SK-N-SH (cell line): ENCODE results near the gene PRKN. TPM values are rescaled to one million over a fixed set of nuclear protein-coding genes. Genes with fewer than 3 reads are reported as not detected.

Experiments
- CTCF ChIA-PET: fragments of 300-600, 350-600 bp; formaldehyde crosslinking; extraction: SDS; loops from one replicate; lab custom pipeline; 2021; lab: Yijun Ruan, JAX
- POLR2A ChIA-PET: fragments of 350-600 bp; sonication (Branson Sonifier 250); formaldehyde crosslinking; extraction: SDS; loops from one replicate; lab custom pipeline; 2020; ENCODE audit warnings: antibody characterized with exemption, inconsistent platforms; lab: Yijun Ruan, JAX
- DNase-seq: peaks from one replicate; pipeline ENCODE4 v3.0.0; 2012
- H2AFZ ChIP-seq: fragments of 200-600 bp; sonication (generic); 2 replicates; pipeline ENCODE4 v1.8.1; 2016; ENCODE audit warnings: antibody characterized with exemption, mild to moderate bottlenecking, low read depth
- H3F3A ChIP-seq: fragments of 200-600 bp; sonication (generic); replicated peaks from 2 replicates; pipeline ENCODE3; 2016; ENCODE audit warnings: antibody characterized with exemption, mild to moderate bottlenecking; ENCODE audit not compliant: insufficient read depth
- H3K27ac ChIP-seq, 2 experiments: fragments of 200-500 bp in 1 of 2; fragments of 200-600 bp in 1 of 2; sonication (Bioruptor generic) in 1 of 2; sonication (generic), shearing (Covaris generic) in 1 of 2; 2 replicates each; pipeline versions ENCODE4 v1.5.1 to v1.6.1; 2014 to 2016; ENCODE audit warnings: low read depth in 2 of 2, inconsistent platforms in 1 of 2, low read length in 1 of 2, mild to moderate bottlenecking in 1 of 2, mixed read lengths in 1 of 2
- H3K27me3 ChIP-seq: fragments of 200-600 bp; sonication (generic), shearing (Covaris generic); 2 replicates; pipeline ENCODE4 v1.6.1; 2016; ENCODE audit warnings: mixed run types; ENCODE audit not compliant: insufficient read depth
- H3K36me3 ChIP-seq, 2 experiments: fragments of 200-500 bp in 1 of 2; fragments of 200-600 bp in 1 of 2; sonication (Bioruptor generic) in 1 of 2; sonication (generic) in 1 of 2; replicated peaks in 1 of 2; 2 replicates each; pipeline versions ENCODE3 to v1.5.1; 2014 to 2016; ENCODE audit warnings: low read length in 1 of 2, mild to moderate bottlenecking in 1 of 2; ENCODE audit not compliant: insufficient read depth in 2 of 2, control insufficient read depth in 1 of 2
- H3K4me1 ChIP-seq, 2 experiments: fragments of 200-500 bp in 1 of 2; fragments of 200-600 bp in 1 of 2; sonication (Bioruptor generic) in 1 of 2; sonication (generic), shearing (Covaris generic) in 1 of 2; 2 replicates each; pipeline versions ENCODE4 v1.5.1 to v1.6.1; 2014 to 2016; ENCODE audit warnings: low read depth in 1 of 2, low read length in 1 of 2, mixed run types in 1 of 2; ENCODE audit not compliant: insufficient read depth in 2 of 2, control insufficient read depth in 1 of 2
- H3K4me2 ChIP-seq: fragments of 200-600 bp; sonication (generic), shearing (Covaris generic); 2 replicates; pipeline ENCODE4 v1.6.1; 2017; ENCODE audit warnings: mixed run types
- H3K4me3 ChIP-seq, 2 experiments: fragments of 200-500 bp in 1 of 2; fragments of 200-600 bp in 1 of 2; sonication (Bioruptor generic) in 1 of 2; sonication (generic), shearing (Covaris generic) in 1 of 2; 2 replicates each; pipeline versions ENCODE4 v1.5.1 to v1.8.1; 2014 to 2016; ENCODE audit warnings: low read depth in 2 of 2, inconsistent platforms in 1 of 2, low read length in 1 of 2, mild to moderate bottlenecking in 1 of 2, mixed read lengths in 1 of 2, moderate library complexity in 1 of 2
- H3K79me2 ChIP-seq: fragments of 200-600 bp; sonication (generic); 2 replicates; pipeline ENCODE4 v1.8.1; 2017; ENCODE audit warnings: mild to moderate bottlenecking; ENCODE audit not compliant: insufficient read depth
- H3K9ac ChIP-seq: fragments of 200-600 bp; sonication (generic); 2 replicates; pipeline ENCODE4 v1.6.1; 2017; ENCODE audit warnings: mixed run types
- H3K9me2 ChIP-seq: fragments of 200-600 bp; sonication (generic); 2 replicates; pipeline ENCODE4 v1.6.1; 2017; ENCODE audit warnings: mixed run types
- H3K9me3 ChIP-seq: fragments of 200-600 bp; sonication (generic); 2 replicates; pipeline ENCODE4 v1.6.1; 2017; ENCODE audit warnings: mixed run types, mild to moderate bottlenecking, moderate library complexity
- H4K20me1 ChIP-seq: fragments of 200-600 bp; sonication (generic); 2 replicates; pipeline ENCODE4 v1.6.1; 2017; ENCODE audit warnings: mild to moderate bottlenecking, mixed run types; ENCODE audit not compliant: insufficient read depth
- FOXJ3 ChIP-seq: sonication (generic); formaldehyde crosslinking; IDR thresholded peaks from 2 replicates; pipeline ENCODE4 v1.5.1; 2020; ENCODE audit warnings: mild to moderate bottlenecking, missing genetic modification reagents
- GABPA ChIP-seq: IDR thresholded peaks from 2 replicates; pipeline ENCODE4 v1.4.0; 2012; ENCODE audit warnings: low read depth, mild to moderate bottlenecking
- GATA2 ChIP-seq: sonication (generic); formaldehyde crosslinking; IDR thresholded peaks from 2 replicates; pipeline ENCODE4 v1.5.0; 2020; ENCODE audit warnings: mild to moderate bottlenecking, missing genetic modification reagents
- IRF3 ChIP-seq: fragments of 150-350 bp; IDR thresholded peaks from 2 replicates; pipeline ENCODE4 v1.6.1; 2016; ENCODE audit warnings: mild to moderate bottlenecking, low read depth, low read length
- JUND ChIP-seq: IDR thresholded peaks from 2 replicates; pipeline ENCODE4 v1.4.0; 2012
- MAX ChIP-seq: IDR thresholded peaks from 2 replicates; pipeline ENCODE4 v1.4.0; 2012; ENCODE audit warnings: low read depth
- NRF1 ChIP-seq: IDR thresholded peaks from 2 replicates; pipeline ENCODE4 v1.6.1; 2012; ENCODE audit warnings: low read depth, mild to moderate bottlenecking, low read length
- RAD21 ChIP-seq: IDR thresholded peaks from 2 replicates; pipeline ENCODE4 v1.6.1; 2012; ENCODE audit warnings: mild to moderate bottlenecking, low read length
- RCOR1 ChIP-seq: fragments of 150-350 bp; IDR thresholded peaks from 2 replicates; pipeline ENCODE4 v1.6.1; 2017; ENCODE audit warnings: antibody characterized with exemption, low read length
- WGBS: methylation state at CpG from one replicate; pipeline ENCODE4 v1.1.6; 2017; ENCODE audit warnings: low lambda C conversion rate; 5-methylcytosine and 5-hydroxymethylcytosine counted together
- polyA plus RNA-seq, 3 experiments: library from polyadenylated mRNA; depleted of rRNA; stranded (reverse); fragments of >200 nt; gene quantifications; 2 replicates each; pipeline ENCODE4 v1.2.3, GENCODE V29; 2012

Gene PRKN
- polyA plus RNA-seq, 1 of the 3 experiments (the other 2 are of a cell fraction): 0.76 TPM

- Histone ChIP-seq H3K9me2 (no peaks in the 10 kb centered on the region), H3K9me3 (no peaks in the 10 kb centered on the region), H3K27me3 (no peaks in the 10 kb centered on the region), H3K36me3 (no peaks in the 10 kb centered on the region), H3K9ac (no peak overlapping the region), H3K4me3 (no peak overlapping the region), H3F3A (no peaks in the 10 kb centered on the region), H2AFZ (no peak overlapping the region), H3K4me2 (no peak overlapping the region), H3K79me2 (no peaks in the 10 kb centered on the region), H3K27ac (no peak overlapping the region), H4K20me1 (no peaks in the 10 kb centered on the region), H3K4me1 (peaks cover 0 to 10% of the 10 kb centered on the region in 2 experiments; a peak in 2 of 4 replicates)
- POLR2A ChIA-PET: no interaction called here
- CTCF ChIA-PET: no interaction called here
- TF ChIP-seq IRF3: no peak
- TF ChIP-seq RCOR1: no peak
- no peak for TF ChIP-seq FOXJ3 (CRISPR knock-in tag)
- no peak for TF ChIP-seq MAX
- no peak for TF ChIP-seq JUND
- no peak for TF ChIP-seq GABPA
- no peak for DNase-seq
- 57% methylated on average over 5 of the region's 5 CpGs for WGBS
These were observed 238.2 kb downstream of the PRKN start for GRCh38 chr6:162489101-162489976.

GRCh38 chr6:162488444-162488843 is 239.1 kb downstream of the PRKN start:
- H3K9me3 ChIP-seq: no peaks in the 10 kb centered on the region
- no peaks in the 10 kb centered on the region for H3K27me3 ChIP-seq
- no peak overlapping the region for H3K9ac ChIP-seq
- no peaks in the 10 kb centered on the region for H4K20me1 ChIP-seq
- H3K9me2 ChIP-seq: no peaks in the 10 kb centered on the region
- H3K36me3 ChIP-seq: no peaks in the 10 kb centered on the region
- H3K4me2 ChIP-seq: no peak overlapping the region
- CTCF ChIA-PET: no interaction called here
- H3K4me1 ChIP-seq: peaks cover 0 to 10% of the 10 kb centered on the region in 2 experiments; a peak in 2 of 4 replicates
- TF ChIP-seq RCOR1 (no peak), NRF1 (no peak), RAD21 (no peak), IRF3 (no peak), GATA2 (CRISPR knock-in tag) (no peak)
- TF ChIP-seq, all 33 proteins: peak for 0
- no peak overlapping the region for H2AFZ ChIP-seq
- no peak overlapping the region for H3K4me3 ChIP-seq
- POLR2A ChIA-PET: no interaction called here
- DNase-seq: no peak
- H3F3A ChIP-seq: no peaks in the 10 kb centered on the region
- WGBS: 65% methylated on average over 6 of the region's 6 CpGs
- no peaks in the 10 kb centered on the region for H3K79me2 ChIP-seq
- no peak overlapping the region for H3K27ac ChIP-seq
